H1 (cell line): ENCODE data around the gene BCL2. TPM values are rescaled to one million over a fixed set of nuclear protein-coding genes. Genes with fewer than 3 reads are reported as not detected.

Experiments used
- CBX8 ChIP-seq: fragments of 300-800, 300-1000 bp; sonication (generic); IDR thresholded peaks from 2 replicates; pipeline ENCODE4 v1.7.1; 2016; ENCODE audit warnings: low read depth, low read length, borderline replicate concordance
- JUND ChIP-seq: IDR thresholded peaks from 2 replicates; pipeline ENCODE4 v1.6.1; 2011; ENCODE audit warnings: mild to moderate bottlenecking, improper control_type of control experiment, low read length
- NRF1 ChIP-seq: IDR thresholded peaks from 2 replicates; pipeline ENCODE4 v1.6.1; 2011; ENCODE audit warnings: mild to moderate bottlenecking, low read depth, low read length, improper control_type of control experiment
- polyA plus RNA-seq, 7 experiments: library from polyadenylated mRNA; depleted of rRNA in 3 of 7; stranded (reverse) in 5 of 7; unstranded in 2 of 7; fragments of >200 nt in 5 of 7; fragments of 200-250 nt in 2 of 7; gene quantifications; 1 replicate in 5 of 7; 2 replicates in 1 of 7; 4 replicates in 1 of 7; pipeline versions ENCODE4 v1.2.1 to v1.2.3, GENCODE V29; 2011 to 2013; ENCODE audit warnings: missing spikeins in 2 of 7, mixed read lengths in 2 of 7
- total RNA-seq: library from RNA; stranded (reverse); fragmentation: NEBNext Ultra II Directional; extraction: Animal tissue kit (Norgen Biotek cat#: 25700); gene quantifications from 2 replicates; pipeline ENCODE4 v1.2.1, GENCODE V29; 2021
- TF ChIP-seq, protein P1 (sequence below): fragments of 300-600 bp; sonication (generic); IDR thresholded peaks from 2 replicates; pipeline ENCODE4 v1.7.1; 2012; ENCODE audit warnings: low read length, moderate library complexity, mild to moderate bottlenecking, inconsistent platforms; ENCODE audit not compliant: insufficient replicate concordance

BCL2 gene
- total and polyA plus RNA-seq, 2 of the 8 experiments (the other 6 are each of a cell fraction or from before 2014, with no cell fraction given): 0.59 to 4.5 TPM

DNA sequence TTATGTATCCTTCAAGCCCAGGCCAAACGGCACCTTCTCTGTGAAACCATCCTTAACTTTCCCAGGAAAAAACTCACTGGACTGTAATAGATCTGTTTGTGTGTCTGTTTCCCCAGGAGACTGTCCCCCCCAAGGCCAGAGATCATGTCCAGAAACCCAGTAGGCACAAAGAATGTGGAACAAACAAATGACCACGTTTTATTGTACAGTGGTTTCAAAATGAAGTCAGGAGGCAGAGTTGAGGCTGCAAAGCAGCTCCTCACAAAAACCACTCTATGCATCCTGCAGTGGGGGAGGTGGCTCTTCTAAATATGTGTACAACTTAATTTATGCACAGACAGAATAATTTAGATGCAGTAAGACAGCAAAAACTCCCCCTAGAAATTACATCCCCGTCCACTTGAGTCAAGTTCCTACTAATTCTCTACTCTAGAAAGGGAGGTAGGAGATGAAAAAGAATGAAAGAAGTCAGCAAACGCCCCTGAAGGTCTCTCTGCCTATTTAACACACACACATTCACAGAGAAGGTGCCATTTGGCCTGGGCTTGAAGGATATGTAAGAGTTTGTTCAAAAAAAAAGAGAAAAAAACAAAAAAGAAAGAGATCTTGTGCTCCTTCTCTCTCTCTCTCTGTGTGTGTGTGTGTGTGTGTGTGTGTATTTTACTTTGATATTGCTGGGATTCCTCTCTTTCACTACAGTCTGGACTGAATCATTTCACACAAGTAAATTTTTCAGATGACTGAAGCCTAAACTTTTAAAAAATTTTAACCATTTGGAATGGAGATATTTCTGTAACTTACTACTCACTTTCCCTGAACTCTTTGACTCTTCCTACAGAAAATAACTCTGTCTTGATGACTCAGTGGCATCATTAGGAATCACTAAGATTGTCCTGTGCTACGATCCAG, 19.5 kb downstream of the BCL2 start (continued):
- TF ChIP-seq, protein P1, sequence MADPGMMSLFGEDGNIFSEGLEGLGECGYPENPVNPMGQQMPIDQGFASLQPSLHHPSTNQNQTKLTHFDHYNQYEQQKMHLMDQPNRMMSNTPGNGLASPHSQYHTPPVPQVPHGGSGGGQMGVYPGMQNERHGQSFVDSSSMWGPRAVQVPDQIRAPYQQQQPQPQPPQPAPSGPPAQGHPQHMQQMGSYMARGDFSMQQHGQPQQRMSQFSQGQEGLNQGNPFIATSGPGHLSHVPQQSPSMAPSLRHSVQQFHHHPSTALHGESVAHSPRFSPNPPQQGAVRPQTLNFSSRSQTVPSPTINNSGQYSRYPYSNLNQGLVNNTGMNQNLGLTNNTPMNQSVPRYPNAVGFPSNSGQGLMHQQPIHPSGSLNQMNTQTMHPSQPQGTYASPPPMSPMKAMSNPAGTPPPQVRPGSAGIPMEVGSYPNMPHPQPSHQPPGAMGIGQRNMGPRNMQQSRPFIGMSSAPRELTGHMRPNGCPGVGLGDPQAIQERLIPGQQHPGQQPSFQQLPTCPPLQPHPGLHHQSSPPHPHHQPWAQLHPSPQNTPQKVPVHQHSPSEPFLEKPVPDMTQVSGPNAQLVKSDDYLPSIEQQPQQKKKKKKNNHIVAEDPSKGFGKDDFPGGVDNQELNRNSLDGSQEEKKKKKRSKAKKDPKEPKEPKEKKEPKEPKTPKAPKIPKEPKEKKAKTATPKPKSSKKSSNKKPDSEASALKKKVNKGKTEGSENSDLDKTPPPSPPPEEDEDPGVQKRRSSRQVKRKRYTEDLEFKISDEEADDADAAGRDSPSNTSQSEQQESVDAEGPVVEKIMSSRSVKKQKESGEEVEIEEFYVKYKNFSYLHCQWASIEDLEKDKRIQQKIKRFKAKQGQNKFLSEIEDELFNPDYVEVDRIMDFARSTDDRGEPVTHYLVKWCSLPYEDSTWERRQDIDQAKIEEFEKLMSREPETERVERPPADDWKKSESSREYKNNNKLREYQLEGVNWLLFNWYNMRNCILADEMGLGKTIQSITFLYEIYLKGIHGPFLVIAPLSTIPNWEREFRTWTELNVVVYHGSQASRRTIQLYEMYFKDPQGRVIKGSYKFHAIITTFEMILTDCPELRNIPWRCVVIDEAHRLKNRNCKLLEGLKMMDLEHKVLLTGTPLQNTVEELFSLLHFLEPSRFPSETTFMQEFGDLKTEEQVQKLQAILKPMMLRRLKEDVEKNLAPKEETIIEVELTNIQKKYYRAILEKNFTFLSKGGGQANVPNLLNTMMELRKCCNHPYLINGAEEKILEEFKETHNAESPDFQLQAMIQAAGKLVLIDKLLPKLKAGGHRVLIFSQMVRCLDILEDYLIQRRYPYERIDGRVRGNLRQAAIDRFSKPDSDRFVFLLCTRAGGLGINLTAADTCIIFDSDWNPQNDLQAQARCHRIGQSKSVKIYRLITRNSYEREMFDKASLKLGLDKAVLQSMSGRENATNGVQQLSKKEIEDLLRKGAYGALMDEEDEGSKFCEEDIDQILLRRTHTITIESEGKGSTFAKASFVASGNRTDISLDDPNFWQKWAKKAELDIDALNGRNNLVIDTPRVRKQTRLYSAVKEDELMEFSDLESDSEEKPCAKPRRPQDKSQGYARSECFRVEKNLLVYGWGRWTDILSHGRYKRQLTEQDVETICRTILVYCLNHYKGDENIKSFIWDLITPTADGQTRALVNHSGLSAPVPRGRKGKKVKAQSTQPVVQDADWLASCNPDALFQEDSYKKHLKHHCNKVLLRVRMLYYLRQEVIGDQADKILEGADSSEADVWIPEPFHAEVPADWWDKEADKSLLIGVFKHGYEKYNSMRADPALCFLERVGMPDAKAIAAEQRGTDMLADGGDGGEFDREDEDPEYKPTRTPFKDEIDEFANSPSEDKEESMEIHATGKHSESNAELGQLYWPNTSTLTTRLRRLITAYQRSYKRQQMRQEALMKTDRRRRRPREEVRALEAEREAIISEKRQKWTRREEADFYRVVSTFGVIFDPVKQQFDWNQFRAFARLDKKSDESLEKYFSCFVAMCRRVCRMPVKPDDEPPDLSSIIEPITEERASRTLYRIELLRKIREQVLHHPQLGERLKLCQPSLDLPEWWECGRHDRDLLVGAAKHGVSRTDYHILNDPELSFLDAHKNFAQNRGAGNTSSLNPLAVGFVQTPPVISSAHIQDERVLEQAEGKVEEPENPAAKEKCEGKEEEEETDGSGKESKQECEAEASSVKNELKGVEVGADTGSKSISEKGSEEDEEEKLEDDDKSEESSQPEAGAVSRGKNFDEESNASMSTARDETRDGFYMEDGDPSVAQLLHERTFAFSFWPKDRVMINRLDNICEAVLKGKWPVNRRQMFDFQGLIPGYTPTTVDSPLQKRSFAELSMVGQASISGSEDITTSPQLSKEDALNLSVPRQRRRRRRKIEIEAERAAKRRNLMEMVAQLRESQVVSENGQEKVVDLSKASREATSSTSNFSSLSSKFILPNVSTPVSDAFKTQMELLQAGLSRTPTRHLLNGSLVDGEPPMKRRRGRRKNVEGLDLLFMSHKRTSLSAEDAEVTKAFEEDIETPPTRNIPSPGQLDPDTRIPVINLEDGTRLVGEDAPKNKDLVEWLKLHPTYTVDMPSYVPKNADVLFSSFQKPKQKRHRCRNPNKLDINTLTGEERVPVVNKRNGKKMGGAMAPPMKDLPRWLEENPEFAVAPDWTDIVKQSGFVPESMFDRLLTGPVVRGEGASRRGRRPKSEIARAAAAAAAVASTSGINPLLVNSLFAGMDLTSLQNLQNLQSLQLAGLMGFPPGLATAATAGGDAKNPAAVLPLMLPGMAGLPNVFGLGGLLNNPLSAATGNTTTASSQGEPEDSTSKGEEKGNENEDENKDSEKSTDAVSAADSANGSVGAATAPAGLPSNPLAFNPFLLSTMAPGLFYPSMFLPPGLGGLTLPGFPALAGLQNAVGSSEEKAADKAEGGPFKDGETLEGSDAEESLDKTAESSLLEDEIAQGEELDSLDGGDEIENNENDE: no peak
- no peak for TF ChIP-seq CBX8
- TF ChIP-seq NRF1: no peak
- no peak for TF ChIP-seq JUND
